HCT116 (cell line): ENCODE data around the gene DCP1B. TPM values are rescaled to one million over a fixed set of nuclear protein-coding genes. Genes with fewer than 3 reads are reported as not detected.

Experiments used
- ATAC-seq: fragments of 200-7000 bp; cut with Tn5 transposase; 2 replicates; pipeline ENCODE4 v1.9.1; 2020; ENCODE audit warnings: mild to moderate bottlenecking, moderate library complexity
- BruUV-seq: library from RNA; stranded (reverse); fragments of 400-500 nt; replicated peaks from 2 replicates; lab custom pipeline; 2021; lab: Mats Ljungman, UMichigan
- CTCF ChIA-PET: fragments of 300-600 bp; sonication (Branson Sonifier 250); formaldehyde crosslinking; loops from one replicate; lab custom pipeline; 2021; ENCODE audit warnings: antibody characterized with exemption; lab: Charles Lee
- POLR2A ChIA-PET: fragments of 300-600, 350-600 bp; sonication (Branson Sonifier 250); formaldehyde crosslinking; loops from one replicate; lab custom pipeline; 2021; ENCODE audit warnings: antibody characterized with exemption; lab: Charles Lee
- RAD21 ChIA-PET, 2 experiments: fragments of 300-600 bp; sonication (Branson Sonifier 250); formaldehyde crosslinking; loops; one replicate each; lab custom pipeline; 2023; ENCODE audit warnings: low total read pairs in 2 of 2; ENCODE audit not compliant: uncharacterized antibody in 2 of 2, unreplicated experiment in 2 of 2, low non-redundant PET in 1 of 2; lab: Charles Lee
- DNase-seq: peaks from one replicate; pipeline ENCODE4 v3.0.0-alpha.2; 2010; ENCODE audit warnings: low read depth, low spot score
- H2AFZ ChIP-seq: fragments of 200-600 bp; shearing (Covaris generic), sonication (generic); 2 replicates; pipeline ENCODE4 v1.6.1; 2017; ENCODE audit warnings: low read depth, mixed run types, mixed read lengths, antibody characterized with exemption, low read length; ENCODE audit not compliant: poor library complexity, severe bottlenecking
- H3K27ac ChIP-seq: 2 replicates; pipeline ENCODE4 v1.5.1; 2012; ENCODE audit warnings: low read depth, low read length
- H3K27me3 ChIP-seq: fragments of 200-600 bp; sonication (generic); 2 replicates; pipeline ENCODE4 v1.6.1; 2016; ENCODE audit warnings: mixed run types, low read length, mixed read lengths; ENCODE audit not compliant: insufficient read depth
- H3K36me3 ChIP-seq, 2 experiments: fragments of 200-500 bp in 1 of 2; fragments of 200-600 bp in 1 of 2; sonication (Bioruptor generic) in 1 of 2; sonication (generic) in 1 of 2; 2 replicates each; pipeline versions ENCODE4 v1.5.1 to v1.6.1; 2014 to 2016; ENCODE audit warnings: low read length in 2 of 2, inconsistent platforms in 1 of 2, mixed read lengths in 1 of 2, mixed run types in 1 of 2; ENCODE audit not compliant: insufficient read depth in 2 of 2, control insufficient read depth in 1 of 2
- H3K4me1 ChIP-seq, 2 experiments: fragments of 200-600 bp in 1 of 2; sonication (generic) in 1 of 2; 2 replicates each; pipeline versions ENCODE4 v1.5.1 to v1.6.1; 2012 to 2017; ENCODE audit warnings: low read length in 2 of 2, inconsistent platforms in 1 of 2, mild to moderate bottlenecking in 1 of 2, mixed read lengths in 1 of 2, mixed run types in 1 of 2, moderate library complexity in 1 of 2; ENCODE audit not compliant: insufficient read depth in 2 of 2, control insufficient read depth in 1 of 2
- H3K4me2 ChIP-seq: fragments of 200-600 bp; sonication (generic); 2 replicates; pipeline ENCODE4 v1.6.1; 2017; ENCODE audit warnings: mixed run types, low read length, mixed read lengths
- H3K4me3 ChIP-seq, 2 experiments: fragments of 200-600 bp in 1 of 2; sonication (generic) in 1 of 2; replicated peaks in 1 of 2; 2 replicates each; pipeline ENCODE4 v1.5.1; 2011 to 2016; ENCODE audit warnings: low read length in 2 of 2, control low read depth in 1 of 2, low read depth in 1 of 2, mild to moderate bottlenecking in 1 of 2, mixed read lengths in 1 of 2, mixed run types in 1 of 2
- H3K79me2 ChIP-seq: fragments of 200-600 bp; sonication (generic); 2 replicates; pipeline ENCODE4 v1.6.1; 2017; ENCODE audit warnings: mild to moderate bottlenecking, mixed run types, low read length, moderate library complexity, mixed read lengths; ENCODE audit not compliant: insufficient read depth
- H3K9ac ChIP-seq: fragments of 200-600 bp; sonication (generic); 2 replicates; pipeline ENCODE4 v1.6.1; 2016; ENCODE audit warnings: low read length, mixed read lengths
- H3K9me2 ChIP-seq: fragments of 200-600 bp; sonication (generic), shearing (Covaris generic); 2 replicates; pipeline ENCODE4 v1.6.1; 2017; ENCODE audit warnings: mixed run types, mild to moderate bottlenecking, moderate library complexity; ENCODE audit not compliant: insufficient read depth
- H3K9me3 ChIP-seq, 2 experiments: fragments of 200-500 bp in 1 of 2; fragments of 200-600 bp in 1 of 2; sonication (Bioruptor generic) in 1 of 2; sonication (generic) in 1 of 2; 2 replicates each; pipeline ENCODE4 v1.6.1; 2014 to 2017; ENCODE audit warnings: low read length in 2 of 2, mixed read lengths in 2 of 2, inconsistent platforms in 1 of 2, low read depth in 1 of 2, mild to moderate bottlenecking in 1 of 2, mixed run types in 1 of 2, moderate library complexity in 1 of 2; ENCODE audit not compliant: control insufficient read depth in 1 of 2, insufficient read depth in 1 of 2
- H4K20me1 ChIP-seq: fragments of 200-600 bp; sonication (generic), shearing (Covaris generic); 2 replicates; pipeline ENCODE4 v1.6.1; 2017; ENCODE audit warnings: mixed run types, mild to moderate bottlenecking, moderate library complexity; ENCODE audit not compliant: insufficient read depth
- FOSL1 ChIP-seq: IDR thresholded peaks from 2 replicates; pipeline ENCODE4 v1.6.1; 2012; ENCODE audit warnings: low read depth
- JUND ChIP-seq: IDR thresholded peaks from 2 replicates; pipeline ENCODE4 v1.6.1; 2012
- SP1 ChIP-seq: IDR thresholded peaks from 2 replicates; pipeline ENCODE4 v1.6.1; 2012; ENCODE audit warnings: low read depth
- TCF7L2 ChIP-seq: IDR thresholded peaks from 2 replicates; pipeline ENCODE4 v1.7.0; 2011; ENCODE audit warnings: borderline replicate concordance, inconsistent platforms; ENCODE audit not compliant: insufficient read depth, insufficient read length; ENCODE audit errors: extremely low read depth
- ZNF274 ChIP-seq: fragments of 200-500 bp; sonication (Bioruptor generic); IDR thresholded peaks from 2 replicates; pipeline ENCODE4 v1.6.1; 2014; ENCODE audit warnings: mild to moderate bottlenecking, low read depth, low read length, inconsistent platforms
- intact Hi-C: fragments of 100-400 bp; cut with micrococcal nuclease; formaldehyde crosslinking; loops from 2 replicates; pipeline ENCODE4 v1.10.0; 2022
- total RNA-seq: library from RNA; stranded (reverse); gene quantifications from one replicate; pipeline ENCODE4 v1.2.1, GENCODE V29; 2021; ENCODE audit not compliant: unreplicated experiment

DCP1B gene
- total RNA-seq, 1 experiment from 2014 or later, result 13.8 TPM

DNA sequence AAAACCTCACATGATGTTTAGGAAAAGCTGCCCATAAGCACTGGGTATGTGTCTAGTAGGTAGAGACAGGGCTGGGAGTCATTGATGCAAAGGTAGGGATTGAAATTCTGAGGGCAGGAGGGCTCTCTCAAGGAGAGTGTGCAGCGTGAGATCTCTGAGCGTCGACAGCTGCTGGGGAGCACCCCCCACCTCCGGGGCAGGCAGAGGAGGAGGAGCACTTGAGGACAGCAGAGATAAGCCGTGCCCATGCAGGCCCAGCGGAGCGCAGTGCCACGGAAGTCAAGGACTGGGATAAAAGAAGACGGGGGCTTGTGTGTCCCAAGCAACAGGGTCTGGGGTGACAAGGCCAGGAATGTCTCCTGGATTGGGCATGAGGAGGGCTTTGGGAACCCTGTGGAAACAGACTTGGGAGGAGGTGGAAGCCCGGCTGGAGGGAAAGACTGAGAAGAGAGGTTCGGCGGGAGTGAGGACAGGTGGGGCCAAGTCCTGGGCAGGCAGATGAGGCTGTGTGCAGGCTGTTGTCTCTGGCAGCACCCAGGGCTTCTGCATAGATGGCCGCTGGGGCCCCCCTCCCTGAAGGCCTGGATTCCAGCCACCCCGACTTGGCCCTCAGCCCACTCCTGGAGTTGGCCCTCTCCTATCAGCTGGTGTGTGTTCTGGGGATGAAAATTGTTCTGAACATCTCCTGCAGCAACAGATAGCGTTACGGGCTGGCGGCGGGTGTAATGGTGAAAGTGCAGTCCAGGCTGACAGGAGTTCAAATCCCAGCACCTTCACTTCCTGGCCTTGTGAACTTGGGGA is 87.7 kb downstream of the DCP1B start:
- intact Hi-C loops, result no loop called here
- no peaks in the 10 kb centered on the region for H4K20me1 ChIP-seq
- no peak for ATAC-seq
- DNase-seq, result no peak
- H3K36me3 ChIP-seq, result no peaks in the 10 kb centered on the region
- BruUV-seq, result no TSS peak
- H3K27ac ChIP-seq, result no peak overlapping the region
- no peaks in the 10 kb centered on the region for H3K9me3 ChIP-seq
- no peak overlapping the region for H2AFZ ChIP-seq
- ChIA-PET POLR2A (no interaction called here), CTCF (interaction anchor here (1.2 kb wide), 1 partner anchor 23 kb away, joined by 3 read pairs; no protein-coding TSS in a partner anchor), RAD21 (no interaction called here)
- no peak overlapping the region for H3K4me3 ChIP-seq
- H3K79me2 ChIP-seq, result no peaks in the 10 kb centered on the region
- H3K27me3 ChIP-seq, result no peaks in the 10 kb centered on the region
- H3K4me1 ChIP-seq, result peaks cover 0 to 7% of the 10 kb centered on the region in 2 experiments; a peak in 1 of 4 replicates
- H3K9ac ChIP-seq, result no peak overlapping the region
- H3K9me2 ChIP-seq, result no peaks in the 10 kb centered on the region
- TF ChIP-seq SP1 (no peak), ZNF274 (no peak), FOSL1 (no peak)
- no peak overlapping the region for H3K4me2 ChIP-seq

DNA sequence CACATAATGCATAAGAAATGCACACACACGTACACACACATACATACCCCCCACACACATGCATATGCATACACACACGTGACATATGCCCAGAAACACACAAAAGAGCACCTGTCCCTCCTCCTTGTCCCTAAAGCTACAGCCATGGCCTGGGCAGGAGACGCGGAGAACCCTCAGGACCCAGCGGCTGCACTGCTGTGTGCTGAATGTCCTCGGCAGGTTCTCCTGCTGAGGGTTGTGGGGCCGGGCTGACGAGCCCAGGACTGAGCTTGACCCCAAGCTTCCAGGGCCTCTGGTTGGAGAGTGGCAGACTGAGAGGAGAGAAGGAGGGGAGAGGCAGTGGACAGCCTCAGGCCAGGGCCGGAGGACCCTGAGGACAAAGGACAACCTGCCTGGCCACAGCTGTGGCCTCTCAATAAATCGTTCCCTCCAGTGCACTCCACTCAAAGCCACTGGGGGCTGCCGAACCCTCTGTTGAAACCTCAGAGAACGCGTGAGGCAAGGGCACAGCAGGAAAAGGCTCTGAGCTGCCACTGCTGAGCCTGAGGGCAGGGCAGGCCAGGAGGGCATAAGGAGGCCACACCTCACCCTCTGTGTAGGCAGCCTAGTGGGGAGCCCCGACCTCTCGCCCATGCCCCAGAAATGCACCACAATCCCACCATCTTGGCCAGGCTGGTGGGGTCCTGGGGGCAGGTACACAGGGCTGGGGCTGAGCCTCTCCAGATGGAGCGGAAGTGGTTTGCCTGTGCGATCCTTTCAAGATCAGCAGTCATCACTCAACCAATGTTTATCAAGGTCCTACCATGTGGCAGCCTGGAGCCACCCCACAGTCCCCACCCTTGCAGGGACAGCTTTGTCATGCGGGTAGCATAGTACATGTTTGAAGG is 88.9 kb downstream of the DCP1B start:
- no TSS peak for BruUV-seq
- Histone ChIP-seq H4K20me1 (no peaks in the 10 kb centered on the region), H3K4me1 (peaks cover 0 to 7% of the 10 kb centered on the region in 2 experiments; a peak in 1 of 4 replicates), H3K9me2 (no peaks in the 10 kb centered on the region), H3K4me3 (no peak overlapping the region), H3K27me3 (no peaks in the 10 kb centered on the region), H3K9ac (no peak overlapping the region), H3K4me2 (no peak overlapping the region), H2AFZ (no peak overlapping the region), H3K9me3 (no peaks in the 10 kb centered on the region), H3K36me3 (no peaks in the 10 kb centered on the region), H3K27ac (no peak overlapping the region), H3K79me2 (no peaks in the 10 kb centered on the region)
- ChIA-PET RAD21 (no interaction called here), CTCF (interaction anchor here (1.2 kb wide), 1 partner anchor 25 kb away, joined by 3 read pairs; no protein-coding TSS in a partner anchor), POLR2A (no interaction called here)
- DNase-seq, result no peak
- intact Hi-C loops, result no loop called here
- ATAC-seq, result no peak
- no peak for TF ChIP-seq JUND
- TF ChIP-seq FOSL1, result no peak
- no peak for TF ChIP-seq TCF7L2
